Measurements from ENCODE around the gene NTN1.

The NTN1 gene

GRCh38 chr17:9170336-9170735 is 149.0 kb downstream of the NTN1 start:
- no peak for DNase-seq

- no peak for DNase-seq
These were observed 149.5 kb downstream of the NTN1 start for GRCh38 chr17:9170853-9171252.

GRCh38 chr17:9173386-9173983 is 152.2 kb downstream of the NTN1 start:
- DNase-seq = no peak

- DNase-seq = no peak
These were observed 153.0 kb downstream of the NTN1 start for GRCh38 chr17:9174312-9174711.

GRCh38 chr17:9174779-9175574 is 153.7 kb downstream of the NTN1 start:
- no peak for DNase-seq

GRCh38 chr17:9175700-9176467 is 154.6 kb downstream of the NTN1 start:
- DNase-seq = no peak

GRCh38 chr17:9177212-9177611 is 155.9 kb downstream of the NTN1 start:
- no peak for DNase-seq

- DNase-seq = no peak
These were observed 157.0 kb downstream of the NTN1 start for GRCh38 chr17:9178319-9178718.

GRCh38 chr17:9179602-9180001 is 158.3 kb downstream of the NTN1 start:
- DNase-seq = no peak

GRCh38 chr17:9181640-9182039 is 160.3 kb downstream of the NTN1 start:
- no peak for DNase-seq

GRCh38 chr17:9183306-9183705 is 162.0 kb downstream of the NTN1 start:
- no peak for DNase-seq

GRCh38 chr17:9185142-9185541 is 163.8 kb downstream of the NTN1 start:
- no peak for DNase-seq

- DNase-seq = no peak
These were observed 164.5 kb downstream of the NTN1 start for GRCh38 chr17:9185688-9186284.

- no peak for DNase-seq
These were observed 166.5 kb downstream of the NTN1 start for GRCh38 chr17:9187828-9188227.

- DNase-seq = no peak
These were observed 167.1 kb downstream of the NTN1 start for GRCh38 chr17:9188367-9188766.

- DNase-seq = no peak
These were observed 168.6 kb downstream of the NTN1 start for GRCh38 chr17:9189870-9190269.

GRCh38 chr17:9192010-9192409 is 170.7 kb downstream of the NTN1 start:
- no peak for DNase-seq

- no peak for DNase-seq
These were observed 174.1 kb downstream of the NTN1 start for GRCh38 chr17:9195411-9195810.

- no peak for DNase-seq
These were observed 174.8 kb downstream of the NTN1 start for GRCh38 chr17:9195961-9196670.

GRCh38 chr17:9199571-9200551 is 178.6 kb downstream of the NTN1 start:
- no peak for DNase-seq

GRCh38 chr17:9200699-9201359 is 179.5 kb downstream of the NTN1 start:
- DNase-seq = no peak
